Stimulated activated naive CD4-positive, alpha-beta T cell treated with Interleukin-2 at 50 U/mL for 16 hours (primary cell): ENCODE measurements around the gene PTRHD1.

Experiments used
- DNase-seq: peaks from one replicate; lab custom pipeline; 2025; lab: John Stamatoyannopoulos, UW

Gene PTRHD1

DNA sequence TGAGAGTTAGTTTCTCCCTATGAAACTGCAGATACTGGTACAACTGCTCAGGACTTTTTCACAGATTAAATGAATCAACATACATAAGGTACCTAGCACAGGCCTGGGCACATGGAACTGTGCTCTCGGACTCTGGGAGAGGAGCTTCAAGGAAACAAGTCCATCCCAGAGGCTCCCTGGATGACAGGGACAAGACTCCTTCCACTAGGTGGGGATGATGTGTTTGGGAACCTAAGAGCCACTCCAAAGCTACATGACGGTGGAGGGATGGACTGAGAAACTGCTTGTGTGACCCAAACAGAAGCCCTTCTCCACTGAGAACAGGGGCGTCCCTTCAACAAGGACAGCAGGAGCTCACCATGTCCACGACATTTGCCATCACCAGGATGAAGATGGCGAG is 37.2 kb upstream of the PTRHD1 start:
- DNase-seq = no peak

GRCh38 chr2:24828238-24828996 is 35.2 kb upstream of the PTRHD1 start:
- no peak for DNase-seq

DNA sequence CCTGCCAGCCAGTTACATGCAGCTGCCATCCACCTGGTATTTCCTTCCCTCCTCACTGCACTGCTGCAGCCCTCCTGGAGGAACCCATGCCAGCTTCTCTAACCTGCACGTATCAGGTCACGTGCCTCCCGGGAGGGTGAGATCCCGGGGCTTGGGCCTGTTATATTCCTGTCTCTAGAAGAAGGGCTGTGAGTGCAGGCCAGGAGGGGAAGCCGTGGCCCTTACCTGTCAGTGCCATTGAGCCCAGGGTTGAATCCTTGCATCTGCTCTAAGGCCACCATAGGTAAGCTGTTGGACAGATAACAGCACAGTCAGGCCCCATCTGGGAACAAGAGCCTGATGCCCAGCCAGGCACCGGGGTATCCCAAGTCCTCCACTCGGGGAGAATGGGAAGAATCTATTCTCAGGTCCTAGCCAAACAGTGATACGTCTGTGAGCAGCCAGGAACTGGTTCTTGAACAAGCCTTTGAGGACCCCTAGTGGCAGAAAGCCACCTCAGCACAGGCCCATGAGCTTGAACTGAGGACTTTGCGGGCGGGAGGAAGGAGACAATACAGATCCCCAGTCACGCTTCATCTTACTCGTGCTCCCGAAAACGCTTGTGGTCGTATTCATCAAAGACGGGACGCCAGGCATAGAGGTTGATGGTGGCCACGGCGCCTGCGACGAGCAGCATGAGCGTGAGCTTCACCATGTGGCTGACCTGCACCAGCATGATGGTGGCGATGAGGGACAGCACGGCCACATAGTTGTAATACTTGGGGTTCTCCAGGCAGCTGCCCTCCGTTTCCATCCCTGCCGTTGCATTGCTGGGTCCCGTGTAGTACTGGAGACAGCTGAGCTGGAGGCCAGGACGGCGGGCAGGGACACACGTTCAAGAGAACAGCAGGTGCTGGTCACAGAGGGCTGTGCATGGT is 34.4 kb upstream of the PTRHD1 start:
- DNase-seq = peak; percentile 56

DNA sequence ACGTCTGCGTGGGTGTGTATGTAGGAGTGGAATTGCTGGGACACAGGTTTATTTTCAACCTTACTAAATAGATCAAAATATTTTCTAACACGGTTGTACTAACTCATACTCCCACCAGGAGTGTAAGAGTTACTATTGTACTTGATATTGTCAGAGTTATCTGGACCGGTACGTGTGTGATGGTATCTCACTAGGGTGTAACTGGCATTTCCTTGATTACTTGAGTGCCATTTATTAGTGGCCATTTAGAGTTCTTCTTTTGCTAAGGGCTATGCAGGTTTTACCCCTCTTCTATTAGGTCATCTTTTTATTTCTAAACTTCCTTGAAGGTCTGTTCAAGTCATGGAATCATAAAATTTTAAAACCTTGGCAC is 33.6 kb upstream of the PTRHD1 start:
- DNase-seq = no peak

GRCh38 chr2:24825883-24826772 is 32.9 kb upstream of the PTRHD1 start:
- no peak for DNase-seq

DNA sequence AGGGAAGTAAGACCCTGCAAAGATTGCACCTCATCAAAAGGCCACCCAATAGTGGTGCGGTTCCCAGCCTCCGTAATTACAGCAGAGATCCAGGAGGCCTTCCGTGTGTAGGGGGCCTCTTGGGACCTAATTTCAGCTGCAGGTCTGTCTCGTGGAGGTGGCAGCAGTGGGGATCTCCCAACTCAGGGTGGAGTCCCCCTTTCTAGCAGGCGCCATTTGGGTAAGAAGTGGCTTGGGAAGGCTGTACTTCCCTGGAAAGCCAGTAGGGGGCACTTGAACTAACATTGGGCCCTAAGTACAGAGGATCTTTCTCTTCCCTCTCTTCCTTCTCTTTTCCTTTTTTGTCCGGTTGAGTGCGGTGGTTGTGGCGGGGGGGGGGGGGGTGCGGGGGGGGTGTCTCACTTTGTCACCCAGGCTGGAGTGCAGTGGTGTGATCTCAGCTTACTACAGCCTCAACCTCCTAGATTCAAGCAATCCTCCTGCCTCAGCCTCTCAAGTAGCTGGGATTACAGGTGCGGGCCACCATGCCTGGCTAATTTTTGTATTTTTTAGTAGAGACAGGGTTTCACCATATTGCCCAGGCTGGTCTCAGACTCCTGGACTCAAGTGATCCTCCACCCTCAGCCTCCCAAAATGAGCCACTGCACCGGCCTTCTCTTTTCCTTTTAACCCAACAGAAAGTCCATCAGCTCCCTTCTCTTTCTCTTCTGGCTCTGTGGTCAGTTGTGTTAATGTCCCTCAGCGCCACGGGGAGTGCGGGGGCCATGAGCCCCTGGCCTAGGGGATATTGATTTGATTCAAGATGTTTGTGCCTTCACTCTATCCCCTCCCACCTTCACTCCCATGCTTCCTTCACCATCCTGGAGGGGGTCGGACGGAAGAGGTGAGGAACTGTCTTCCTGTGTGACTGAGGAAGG is 32.0 kb upstream of the PTRHD1 start:
- no peak for DNase-seq

DNA sequence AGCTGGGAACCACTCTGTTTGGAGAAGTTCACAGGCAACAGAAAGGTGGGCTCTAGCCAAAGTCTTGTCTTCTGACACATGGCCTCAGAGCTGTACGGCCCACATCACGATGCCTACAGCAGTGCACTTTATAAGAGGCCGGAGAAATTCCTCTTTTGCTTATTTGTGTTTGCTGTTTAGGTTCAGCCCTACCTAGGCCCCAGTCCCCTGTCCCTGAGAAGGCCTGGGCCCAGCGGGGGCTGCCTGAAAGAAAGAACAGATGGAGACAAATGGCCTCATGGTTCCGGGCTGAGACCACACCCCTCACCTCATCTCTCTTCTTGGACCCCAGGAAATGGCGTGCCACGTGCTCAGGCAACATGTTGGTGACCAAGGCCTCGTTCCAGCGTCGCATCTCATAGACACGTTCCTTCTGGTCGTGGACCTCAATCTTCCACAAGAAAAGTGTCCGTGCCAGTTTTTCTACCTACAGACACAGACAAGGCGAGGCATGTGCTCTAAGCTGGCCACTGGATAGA is 30.9 kb upstream of the PTRHD1 start:
- DNase-seq = no peak

DNA sequence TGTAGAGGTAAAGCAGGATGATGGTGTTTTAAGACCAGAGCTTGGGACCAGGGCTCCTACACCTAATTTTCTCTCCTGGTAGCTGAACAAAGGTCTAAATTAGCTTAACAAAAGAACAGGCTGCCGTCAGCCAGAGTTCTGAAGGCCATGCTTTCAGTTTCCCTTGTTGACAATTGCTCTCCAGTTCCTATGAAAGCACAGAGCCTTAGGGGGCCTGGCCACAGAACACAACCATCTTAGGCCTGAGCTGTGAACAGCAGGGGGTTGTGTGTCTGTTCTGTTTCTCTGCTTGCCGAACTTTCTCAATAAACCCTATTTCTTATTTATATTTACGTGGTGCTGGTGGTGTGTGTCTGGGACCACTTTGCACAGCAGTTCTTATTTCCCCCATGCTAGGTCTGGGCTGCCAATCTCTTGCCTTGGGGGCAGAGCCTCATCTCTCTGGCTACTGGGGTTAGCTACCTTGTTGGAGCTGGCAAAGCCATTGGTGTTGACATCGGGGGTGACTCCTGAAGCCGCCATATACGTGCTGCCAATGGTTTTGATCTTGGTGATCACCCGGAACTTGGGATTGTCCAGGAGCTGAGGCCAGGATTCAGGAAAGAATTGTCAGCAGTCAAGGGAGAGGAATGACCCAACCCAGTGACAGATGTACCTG is 29.0 kb upstream of the PTRHD1 start:
- DNase-seq = no peak

- DNase-seq = no peak
Measured at GRCh38 chr2:24821433-24821891, 28.3 kb upstream of the PTRHD1 start.

GRCh38 chr2:24820598-24821432 is 27.6 kb upstream of the PTRHD1 start:
- DNase-seq = no peak

GRCh38 chr2:24820175-24820513 is 27.0 kb upstream of the PTRHD1 start:
- DNase-seq = no peak

DNA sequence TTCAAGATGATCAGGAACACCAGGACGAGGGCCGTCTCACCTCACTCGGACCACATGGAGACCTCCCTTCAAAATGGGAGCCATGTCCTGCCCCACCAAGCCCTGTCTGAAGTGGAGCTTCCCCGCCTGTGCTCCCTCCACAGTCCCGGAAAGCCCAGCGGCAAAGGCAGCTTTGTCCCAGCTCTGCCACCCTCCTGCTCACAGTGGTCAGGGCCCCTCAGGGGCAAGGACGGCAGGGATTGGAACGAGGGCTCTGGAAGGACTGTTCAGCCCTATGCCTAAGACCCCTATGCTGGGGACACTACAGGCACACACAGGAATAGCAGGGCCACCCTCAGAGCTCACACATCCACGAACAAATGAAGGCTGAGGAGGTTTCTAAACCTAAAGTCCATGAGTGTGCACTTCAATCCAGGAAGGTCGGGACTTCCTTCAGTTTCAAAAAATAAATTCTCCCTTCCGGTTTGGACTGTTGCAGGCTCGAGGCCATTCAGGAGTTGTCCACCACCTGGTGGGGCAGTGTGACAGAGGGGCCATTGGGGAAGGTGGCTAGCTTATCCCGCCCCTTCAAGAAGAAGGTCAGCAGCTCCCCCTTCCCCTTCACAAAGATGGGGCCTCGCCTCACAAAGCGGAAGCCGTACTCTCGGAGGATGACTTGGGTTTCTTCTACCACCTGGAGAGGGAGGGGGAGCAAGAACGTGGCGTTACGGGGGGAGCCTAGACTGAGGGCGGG is 26.4 kb upstream of the PTRHD1 start:
- no peak for DNase-seq

- no peak for DNase-seq
Measured at GRCh38 chr2:24818721-24819167, 25.6 kb upstream of the PTRHD1 start.

DNA sequence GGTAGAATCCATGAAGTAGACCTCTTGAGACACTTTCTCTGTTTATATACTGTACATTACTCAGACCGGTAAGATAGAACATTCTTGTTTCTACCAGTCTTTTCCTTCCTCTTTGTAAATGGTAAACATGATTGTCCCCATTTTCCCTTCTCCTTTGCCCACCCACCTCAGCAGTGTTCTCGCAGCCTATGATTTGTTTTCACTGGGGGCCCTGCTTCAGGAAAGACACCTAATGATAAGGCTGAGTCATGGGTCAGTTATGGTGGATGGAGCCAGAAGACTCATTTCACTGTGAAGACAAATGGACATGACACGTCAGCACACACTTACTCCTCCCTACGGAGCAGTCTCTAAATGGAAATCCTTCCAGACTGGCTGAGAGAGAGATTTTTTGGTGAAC is 23.7 kb upstream of the PTRHD1 start:
- DNase-seq = no peak

DNA sequence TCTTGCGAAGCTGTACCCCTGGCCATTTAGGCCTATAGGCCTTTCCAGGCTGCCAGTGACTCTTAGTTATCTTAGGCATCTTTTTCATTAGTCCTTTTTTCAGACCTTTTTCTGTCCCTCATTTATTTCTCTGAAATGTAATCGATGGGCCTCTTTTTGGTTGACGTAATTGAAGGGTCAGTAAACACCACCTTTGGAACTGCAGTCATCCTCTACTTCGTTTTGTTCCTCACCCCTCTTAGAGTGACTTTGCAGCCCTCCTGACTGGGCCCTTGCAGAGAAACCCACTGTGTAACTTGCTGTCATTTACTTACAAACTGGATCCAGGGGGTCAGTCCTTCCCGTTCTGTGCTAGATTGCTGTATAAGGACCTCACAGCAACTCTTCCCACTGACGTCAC is 23.2 kb upstream of the PTRHD1 start:
- DNase-seq = no peak

DNA sequence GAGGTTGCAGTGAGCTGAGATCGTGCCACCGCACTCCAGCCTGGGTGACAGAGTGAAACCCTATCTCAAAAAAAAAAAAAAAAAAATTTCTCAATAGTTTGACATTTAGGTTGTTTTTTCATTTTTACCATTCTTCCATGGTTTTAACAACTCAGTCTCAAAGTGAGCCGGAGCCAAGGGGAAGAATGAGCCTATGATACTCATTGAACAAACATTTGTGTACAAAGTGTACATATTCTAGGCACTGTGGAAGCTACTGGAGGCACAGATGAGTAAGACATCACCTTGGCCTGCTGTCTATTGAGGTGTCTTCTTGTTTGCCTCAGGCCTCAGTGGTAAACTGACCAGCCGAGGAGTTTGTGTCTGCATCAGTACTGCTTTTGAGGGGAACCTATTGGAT is 22.0 kb upstream of the PTRHD1 start:
- no peak for DNase-seq

DNA sequence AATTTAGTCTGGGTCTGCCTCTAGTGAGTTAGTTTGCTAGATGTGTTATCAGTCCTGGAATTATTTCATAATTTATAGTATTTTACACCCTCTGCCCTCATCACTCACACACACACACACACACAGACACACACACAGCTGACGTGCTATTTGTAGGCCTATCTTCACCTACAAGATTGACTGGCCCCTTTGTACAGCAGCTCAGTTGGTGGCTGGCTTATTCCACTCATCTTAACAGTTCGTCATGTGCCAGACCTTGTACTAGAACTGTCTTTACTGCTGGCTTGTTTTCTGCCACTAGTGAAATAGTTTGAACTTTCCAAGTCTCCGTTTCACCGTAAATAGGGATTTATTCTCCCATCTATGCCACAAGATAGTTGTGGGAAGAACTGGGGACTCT is 21.3 kb upstream of the PTRHD1 start:
- DNase-seq = no peak

DNA sequence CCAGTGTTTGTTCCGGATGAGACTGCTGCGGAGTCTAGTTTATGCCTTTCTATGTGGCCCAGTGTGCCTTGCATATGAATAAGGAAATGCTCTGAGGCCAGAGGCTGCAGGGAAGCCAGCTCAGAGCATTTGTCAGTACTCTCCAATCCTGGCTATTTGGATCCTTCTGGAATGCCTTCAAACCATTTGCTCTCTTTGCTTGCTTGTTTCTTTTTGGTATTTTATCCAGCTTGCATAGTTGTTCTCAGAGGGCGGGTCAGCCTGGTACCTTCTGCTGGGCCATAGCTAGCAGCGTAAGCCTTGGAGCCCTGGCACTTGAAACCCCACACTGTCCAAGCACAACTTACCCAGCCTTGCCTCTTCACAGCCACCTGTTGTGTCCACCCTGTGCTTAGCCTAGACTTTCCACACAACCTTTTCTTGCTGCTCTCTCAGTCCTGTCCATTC is 20.5 kb upstream of the PTRHD1 start:
- no peak for DNase-seq
